Choroid plexus epithelial cell (primary cell): ENCODE data around the gene NSMF.

ENCODE experiments used
- DNase-seq: peaks from one replicate; pipeline ENCODE4 v3.0.0-alpha.2; 2010; ENCODE audit warnings: low read depth
- H3K4me3 ChIP-seq: 2 replicates; pipeline ENCODE4 v1.5.1; 2011; ENCODE audit warnings: low read depth, mild to moderate bottlenecking, control low read depth, low read length, moderate library complexity
- CTCF ChIP-seq: conservative IDR thresholded peaks from 2 replicates; pipeline ENCODE4 v1.5.1; 2011; ENCODE audit warnings: low read depth, mild to moderate bottlenecking, control low read depth, inconsistent platforms, low read length, moderate library complexity

Gene NSMF

GRCh38 chr9:137456061-137456863, 2.9 kb downstream of the NSMF start:
- no peak overlapping the region for H3K4me3 ChIP-seq
- DNase-seq, result peak; percentile 83
- TF ChIP-seq CTCF, result no peak

DNA sequence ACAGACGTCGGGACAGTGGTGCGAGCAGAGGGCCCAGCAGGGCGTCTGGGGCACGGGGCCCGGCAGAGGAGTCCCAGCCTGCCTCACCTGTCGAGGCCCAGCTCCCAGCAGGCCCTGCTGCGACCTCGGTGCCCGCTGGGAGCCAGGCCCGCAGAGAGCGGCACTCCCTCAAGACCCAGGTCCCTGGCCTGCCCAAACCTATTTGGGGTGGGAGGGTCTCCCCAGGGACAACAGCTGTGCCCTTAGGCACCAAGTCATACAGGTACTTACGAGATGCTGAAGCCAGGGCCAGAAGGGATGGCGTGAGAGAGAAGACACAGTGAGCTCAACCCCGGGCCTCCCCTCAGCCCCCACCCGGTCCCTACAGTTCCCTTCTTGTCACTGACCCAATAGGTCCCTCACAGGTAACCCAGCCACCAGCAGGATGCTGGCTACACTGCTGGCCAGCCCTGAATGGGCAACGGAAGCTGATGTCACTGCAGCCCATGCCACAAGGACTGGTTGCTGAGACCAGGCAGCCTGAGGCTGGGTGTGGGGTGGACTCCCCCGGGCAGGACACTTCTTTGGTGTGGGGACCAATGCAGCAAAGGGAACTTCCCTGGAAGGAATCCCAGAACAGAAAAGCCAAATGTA, 3.7 kb downstream of the NSMF start:
- no peak for TF ChIP-seq CTCF
- H3K4me3 ChIP-seq, result no peak overlapping the region
- no peak for DNase-seq

DNA sequence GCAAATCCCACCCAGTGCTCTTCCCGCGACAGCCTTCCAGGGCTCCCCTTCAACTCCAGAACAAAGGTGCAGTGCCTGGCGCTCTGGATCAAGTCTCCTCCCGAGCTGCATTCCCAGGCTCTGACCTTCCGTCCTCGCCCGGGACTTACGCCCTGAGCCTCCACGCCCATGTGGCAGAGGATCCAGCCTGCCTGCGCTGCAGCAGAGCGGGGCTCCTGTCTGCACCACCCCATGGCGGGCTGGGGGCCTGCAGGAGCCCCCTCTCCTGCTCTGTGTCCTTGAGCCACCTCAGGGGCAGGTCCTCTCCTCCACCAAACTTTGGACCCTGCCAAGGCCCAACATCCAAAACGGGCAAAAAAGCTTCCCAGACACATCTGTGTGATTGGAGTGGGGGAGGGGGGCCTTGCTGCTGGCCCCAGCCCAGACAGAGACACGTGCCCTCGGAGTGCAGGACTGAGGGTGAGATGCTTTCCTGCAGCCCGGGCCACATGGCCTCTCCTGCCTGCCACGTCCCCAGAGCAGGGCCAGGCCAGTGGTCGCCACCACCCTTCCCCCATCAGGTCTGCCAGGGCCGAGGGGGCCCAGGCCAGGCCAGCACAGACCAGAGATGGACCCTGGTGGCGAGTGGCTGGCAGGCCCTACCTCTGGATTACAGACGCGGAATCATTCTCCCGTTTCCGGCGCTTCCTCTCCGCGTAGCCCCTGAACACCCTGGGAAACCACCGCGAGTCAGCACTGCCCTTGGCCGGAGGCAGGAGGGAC, 4.4 kb downstream of the NSMF start:
- TF ChIP-seq CTCF, result no peak
- H3K4me3 ChIP-seq, result no peak overlapping the region
- DNase-seq, result peak; percentile 42

GRCh38 chr9:137454145-137454596, 5.0 kb downstream of the NSMF start:
- peak; percentile 37 for DNase-seq
- peak overlapping the region; percentile 38 for H3K4me3 ChIP-seq
- no peak for TF ChIP-seq CTCF

DNA sequence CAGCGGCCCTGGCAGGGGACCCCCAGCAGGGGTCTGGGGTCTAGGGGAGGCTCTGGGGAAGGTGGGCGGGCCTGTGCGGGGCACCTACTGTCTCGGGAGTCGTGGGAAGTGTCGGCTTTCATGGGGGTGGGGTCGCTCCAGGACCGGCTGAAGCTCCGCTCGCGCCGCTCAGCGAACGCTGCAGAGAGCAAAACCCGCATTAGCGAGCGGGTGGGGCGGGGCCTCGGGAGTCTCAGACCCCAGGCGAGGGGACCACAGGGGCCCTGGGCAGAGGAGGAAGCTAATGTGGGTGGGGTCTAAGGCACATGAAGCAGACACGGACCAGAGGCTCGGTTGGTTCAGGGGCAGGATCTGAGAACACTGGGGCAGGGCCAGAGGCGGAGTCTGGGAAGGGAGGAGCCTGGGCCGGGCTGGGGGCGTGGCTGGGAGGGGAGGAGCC, 5.5 kb downstream of the NSMF start:
- DNase-seq, result peak; percentile 87
- no peak for TF ChIP-seq CTCF
- peak overlapping the region; percentile 54 for H3K4me3 ChIP-seq

DNA sequence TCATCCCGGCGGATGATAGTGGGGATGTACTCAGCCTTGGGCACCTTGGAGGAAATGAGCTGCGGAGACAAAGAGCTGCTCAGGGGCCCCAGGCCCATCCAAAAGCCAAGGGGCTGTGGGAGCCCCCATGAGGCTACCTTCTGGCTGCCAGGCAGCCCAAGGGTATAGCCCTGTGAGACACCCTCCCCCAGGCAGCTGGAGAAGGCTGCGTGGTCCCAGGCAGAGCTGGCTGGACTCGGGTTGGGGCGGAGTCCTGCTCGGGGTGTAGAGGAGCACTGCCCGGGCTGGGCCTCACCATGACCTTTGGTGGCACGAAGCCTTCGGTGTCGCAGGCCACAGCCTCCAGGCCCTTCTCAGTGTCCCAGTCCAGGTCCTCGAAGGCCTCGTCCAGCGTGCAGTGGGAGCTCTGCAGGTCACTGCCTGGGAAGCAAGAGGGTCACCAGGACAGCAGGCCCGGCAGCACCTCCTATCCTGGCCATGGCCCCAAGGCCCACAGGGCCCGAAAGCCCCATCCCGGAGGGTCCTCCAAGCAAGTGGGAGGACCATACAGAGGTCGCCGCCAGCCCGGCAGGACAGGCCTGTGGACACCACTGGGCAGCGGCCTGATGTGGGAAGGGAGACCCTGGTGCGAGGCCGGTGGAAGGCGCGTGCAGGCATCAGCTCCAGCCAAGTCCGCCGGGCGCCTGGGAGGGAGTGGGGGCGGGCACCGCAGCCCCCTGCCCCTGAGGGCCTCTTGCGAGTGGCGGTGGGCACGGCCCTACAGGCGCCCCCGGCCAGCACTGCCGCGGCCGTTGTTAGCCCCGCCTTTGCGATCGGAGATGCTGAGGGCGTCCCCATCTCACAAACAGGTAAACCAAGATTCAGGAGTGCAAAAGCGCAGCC, 6.1 kb downstream of the NSMF start:
- H3K4me3 ChIP-seq, result peak overlapping the region; percentile 54
- DNase-seq, result no peak

More for the DNA sequence above, 6.1 kb downstream of the NSMF start:
- TF ChIP-seq CTCF, result no peak
